ENCODE results near the gene UGT1A5.
A peak's percentile ranks its signal among the peaks of the same experiment; 100 is the strongest.

Gene UGT1A5

GRCh38 chr2:233702238-233702637 lies 10.5 kb upstream of the UGT1A5 start:
- no peak for DNase-seq (ENCODE audit: extremely low spot score)
- CTCF ChIA-PET = interaction anchor here (1.0 kb wide), 1 partner anchor 10 kb away, joined by 3 read pairs; no protein-coding TSS in a partner anchor
- POLR2A ChIA-PET = no interaction called here
- TF ChIP-seq CTCF (IDR thresholded peaks at IDR 0.05; ENCODE audit: control extremely low read depth, extremely low read depth, low read depth, missing control alignments) = no peak

GRCh38 chr2:233705911-233706506 lies 6.7 kb upstream of the UGT1A5 start:
- ChIA-PET CTCF (interaction anchor here (1.0 to 1.5 kb wide), 2 partner anchors 10 to 11 kb away, joined by 3 read pairs; no protein-coding TSS in a partner anchor), POLR2A (no interaction called here)
- DNase-seq (ENCODE audit: extremely low spot score) = no peak
- TF ChIP-seq CTCF (IDR thresholded peaks at IDR 0.05; ENCODE audit: control extremely low read depth, extremely low read depth, low read depth, missing control alignments) = no peak

- POLR2A ChIA-PET = no interaction called here
- DNase-seq (ENCODE audit: extremely low spot score) = no peak
- CTCF ChIA-PET = interaction anchor here (1.0 to 1.5 kb wide), 2 partner anchors 9 to 11 kb away, joined by 3 read pairs; no protein-coding TSS in a partner anchor
- no peak for TF ChIP-seq CTCF (IDR thresholded peaks at IDR 0.05; ENCODE audit: control extremely low read depth, extremely low read depth, low read depth, missing control alignments)
These were observed 6.0 kb upstream of the UGT1A5 start for GRCh38 chr2:233706720-233707119.

GRCh38 chr2:233707940-233708644 lies 4.6 kb upstream of the UGT1A5 start:
- TF ChIP-seq CTCF (IDR thresholded peaks at IDR 0.05; ENCODE audit: control extremely low read depth, extremely low read depth, low read depth, missing control alignments) = no peak
- CTCF ChIA-PET = interaction anchor here (0.8 kb wide), 1 partner anchor 11 kb away, joined by 4 read pairs; no protein-coding TSS in a partner anchor
- no peak for DNase-seq (ENCODE audit: extremely low spot score)
- POLR2A ChIA-PET = no interaction called here

GRCh38 chr2:233708942-233709341 lies 3.8 kb upstream of the UGT1A5 start:
- no peak for DNase-seq (ENCODE audit: extremely low spot score)
- TF ChIP-seq CTCF (IDR thresholded peaks at IDR 0.05; ENCODE audit: control extremely low read depth, extremely low read depth, low read depth, missing control alignments) = no peak
- ChIA-PET CTCF (interaction anchor here (0.8 kb wide), 1 partner anchor 12 kb away, joined by 4 read pairs; no protein-coding TSS in a partner anchor), POLR2A (no interaction called here)

- peak; percentile 89 for TF ChIP-seq CTCF (IDR thresholded peaks at IDR 0.05; ENCODE audit: control extremely low read depth, extremely low read depth, low read depth, missing control alignments)
- peak; percentile 69 for DNase-seq (ENCODE audit: extremely low spot score)
- CTCF ChIA-PET = interaction anchor here (0.6 to 2.5 kb wide), 14 partner anchors 9 to 307 kb away, joined by 3 to 25 read pairs (median 4); no protein-coding TSS in a partner anchor
- POLR2A ChIA-PET = no interaction called here
These were observed 1.2 kb upstream of the UGT1A5 start for GRCh38 chr2:233711312-233712008.
